Keratinocyte (primary cell): ENCODE data around the gene FGF7. TPM values are rescaled to one million over a fixed set of nuclear protein-coding genes. Genes with fewer than 3 reads are reported as not detected.

ENCODE experiments used
- DNase-seq: peaks from one replicate; pipeline ENCODE4 v3.0.0-alpha.2; 2011; ENCODE audit warnings: low read depth, missing footprints, low spot score
- FAIRE-seq: peaks from 2 replicates; lab custom pipeline; 2011; peaks lifted over from hg19 to GRCh38; lab: Jason Lieb, UNC
- H2AFZ ChIP-seq: 2 replicates; pipeline ENCODE4 v1.6.0; 2012; ENCODE audit warnings: low read length, control low read depth, inconsistent platforms; ENCODE audit not compliant: control insufficient read depth
- H3K27ac ChIP-seq: 2 replicates; pipeline ENCODE4 v1.5.1; 2011; ENCODE audit warnings: low read length; ENCODE audit not compliant: control insufficient read depth, insufficient read depth
- H3K27me3 ChIP-seq: 3 replicates; pipeline ENCODE4 v1.6.0; 2011; ENCODE audit warnings: low read length; ENCODE audit not compliant: control insufficient read depth, insufficient read depth; ENCODE audit errors: extremely low read depth
- H3K36me3 ChIP-seq, 2 experiments: 2 replicates in 1 of 2; 3 replicates in 1 of 2; pipeline ENCODE4 v1.5.1; 2011; ENCODE audit warnings: low read length in 2 of 2, mild to moderate bottlenecking in 1 of 2; ENCODE audit not compliant: control insufficient read depth in 2 of 2, insufficient read depth in 2 of 2; ENCODE audit errors: extremely low read depth in 1 of 2
- H3K4me1 ChIP-seq: 3 replicates; pipeline ENCODE4 v1.5.1; 2011; ENCODE audit warnings: low read length; ENCODE audit not compliant: control insufficient read depth, insufficient read depth; ENCODE audit errors: extremely low read depth
- H3K4me2 ChIP-seq: 3 replicates; pipeline ENCODE4 v1.6.0; 2011; ENCODE audit warnings: low read depth, low read length; ENCODE audit not compliant: control insufficient read depth, insufficient read depth; ENCODE audit errors: extremely low read depth
- H3K4me3 ChIP-seq, 3 experiments: fragments of 200-600 bp in 1 of 3; sonication (generic) in 1 of 3; 2 replicates in 2 of 3; 3 replicates in 1 of 3; pipeline ENCODE4 v1.5.1; 2011 to 2016; ENCODE audit warnings: low read length in 3 of 3, mild to moderate bottlenecking in 3 of 3, control low read depth in 2 of 3, inconsistent platforms in 1 of 3, low read depth in 1 of 3, mixed read lengths in 1 of 3, mixed run types in 1 of 3, moderate library complexity in 1 of 3; ENCODE audit not compliant: control insufficient read depth in 2 of 3, insufficient read depth in 2 of 3; ENCODE audit errors: extremely low read depth in 1 of 3
- H3K79me2 ChIP-seq: 2 replicates; pipeline ENCODE4 v1.6.0; 2012; ENCODE audit warnings: low read length; ENCODE audit not compliant: control insufficient read depth, insufficient read depth
- H3K9ac ChIP-seq: 3 replicates; pipeline ENCODE4 v1.6.0; 2011; ENCODE audit warnings: low read length; ENCODE audit not compliant: control insufficient read depth, insufficient read depth; ENCODE audit errors: extremely low read depth
- H3K9me1 ChIP-seq: 3 replicates; pipeline ENCODE4 v1.6.0; 2011; ENCODE audit warnings: low read length; ENCODE audit not compliant: control insufficient read depth, insufficient read depth; ENCODE audit errors: extremely low read depth
- H3K9me3 ChIP-seq: 2 replicates; pipeline ENCODE4 v1.5.1; 2012; ENCODE audit warnings: low read depth, low read length; ENCODE audit not compliant: control insufficient read depth
- H4K20me1 ChIP-seq: 3 replicates; pipeline ENCODE4 v1.6.0; 2011; ENCODE audit warnings: low read length; ENCODE audit not compliant: control insufficient read depth, insufficient read depth; ENCODE audit errors: extremely low read depth
- CTCF ChIP-seq, 3 experiments: IDR thresholded peaks in 1 of 3; conservative IDR thresholded peaks in 1 of 3; optimal IDR thresholded peaks in 1 of 3; 2 replicates in 2 of 3; 3 replicates in 1 of 3; pipeline versions ENCODE3 to v1.5.1; 2011; ENCODE audit warnings: low read length in 3 of 3, mild to moderate bottlenecking in 3 of 3, moderate library complexity in 2 of 3, control low read depth in 1 of 3, inconsistent platforms in 1 of 3; ENCODE audit not compliant: insufficient read depth in 2 of 3; ENCODE audit errors: extremely low read depth in 1 of 3
- EZH2 ChIP-seq: IDR thresholded peaks from one replicate; pipeline ENCODE4 v1.6.1; 2012; ENCODE audit warnings: inconsistent platforms, mild to moderate bottlenecking, low read length, moderate library complexity
- dilution Hi-C: fragments of 300-500 bp; cut with MboI; formaldehyde crosslinking; loops from one replicate; pipeline ENCODE4 v1.7.0; 2020; ENCODE audit warnings: low sequenced_read_pairs; ENCODE audit not compliant: extremely low pct_ligation_motif_present
- polyA plus RNA-seq, 5 experiments: library from polyadenylated mRNA; depleted of rRNA in 3 of 5; stranded (reverse) in 3 of 5; stranded (forward) in 1 of 5; unstranded in 1 of 5; fragments of >200 nt; gene quantifications; 1 replicate in 1 of 5; 2 replicates in 3 of 5; 3 replicates in 1 of 5; pipeline versions ENCODE4 v1.2.1 to v1.2.3, GENCODE V29; 2011 to 2012; ENCODE audit warnings: missing spikeins in 2 of 5, low read depth in 1 of 5, low replicate concordance in 1 of 5

Gene FGF7
- polyA plus RNA-seq, 1 donor (not counting 4 experiments of a cell fraction or from before 2014, with no cell fraction given), result not detected

GRCh38 chr15:49441356-49441755 is 18.3 kb downstream of the FGF7 start:
- Histone ChIP-seq H3K9ac (no peak overlapping the region), H2AFZ (no peak overlapping the region), H3K9me3 (no peaks in the 10 kb centered on the region), H3K4me1 (no peaks in the 10 kb centered on the region), H3K9me1 (no peaks in the 10 kb centered on the region), H3K4me3 (no peak overlapping the region), H3K27me3 (no peaks in the 10 kb centered on the region), H3K4me2 (no peak overlapping the region), H3K79me2 (no peaks in the 10 kb centered on the region), H4K20me1 (no peaks in the 10 kb centered on the region), H3K36me3 (no peaks in the 10 kb centered on the region), H3K27ac (no peak overlapping the region)
- FAIRE-seq (no peak), DNase-seq (no peak)
- dilution Hi-C loops, result no loop called here
- TF ChIP-seq EZH2 (no peak), CTCF (optimal IDR thresholded peaks at IDR 0.05 in 1 of 3, IDR thresholded peaks at IDR 0.05 in 1 of 3, conservative IDR thresholded peaks at IDR 0.05 in 1 of 3; ENCODE audit: extremely low read depth in 1 of 3, insufficient read depth in 2 of 3, low read length in 3 of 3) (no peak)

- no peaks in the 10 kb centered on the region for H3K79me2 ChIP-seq
- H3K9ac ChIP-seq, result no peak overlapping the region
- no peak overlapping the region for H3K4me2 ChIP-seq
- H3K27me3 ChIP-seq, result no peaks in the 10 kb centered on the region
- no peak overlapping the region for H2AFZ ChIP-seq
- TF ChIP-seq CTCF (optimal IDR thresholded peaks at IDR 0.05 in 1 of 3, IDR thresholded peaks at IDR 0.05 in 1 of 3, conservative IDR thresholded peaks at IDR 0.05 in 1 of 3; ENCODE audit: extremely low read depth in 1 of 3, insufficient read depth in 2 of 3, low read length in 3 of 3) (no peak), EZH2 (no peak)
- no peaks in the 10 kb centered on the region for H3K9me1 ChIP-seq
- no peaks in the 10 kb centered on the region for H3K9me3 ChIP-seq
- no peak overlapping the region for H3K27ac ChIP-seq
- no peaks in the 10 kb centered on the region for H3K36me3 ChIP-seq
- FAIRE-seq, result no peak
- DNase-seq, result no peak
- H3K4me3 ChIP-seq, result no peak overlapping the region
- no peaks in the 10 kb centered on the region for H4K20me1 ChIP-seq
- dilution Hi-C loops, result no loop called here
- no peaks in the 10 kb centered on the region for H3K4me1 ChIP-seq
These were observed 18.8 kb downstream of the FGF7 start for GRCh38 chr15:49441816-49442215.
